ENCODE measurements around the gene GALNT4. TPM values are rescaled to one million over a fixed set of nuclear protein-coding genes. Genes with fewer than 3 reads are reported as not detected.

GALNT4 gene
- total RNA-seq, 1 donor from 2014 or later, result 5.7 TPM

DNA sequence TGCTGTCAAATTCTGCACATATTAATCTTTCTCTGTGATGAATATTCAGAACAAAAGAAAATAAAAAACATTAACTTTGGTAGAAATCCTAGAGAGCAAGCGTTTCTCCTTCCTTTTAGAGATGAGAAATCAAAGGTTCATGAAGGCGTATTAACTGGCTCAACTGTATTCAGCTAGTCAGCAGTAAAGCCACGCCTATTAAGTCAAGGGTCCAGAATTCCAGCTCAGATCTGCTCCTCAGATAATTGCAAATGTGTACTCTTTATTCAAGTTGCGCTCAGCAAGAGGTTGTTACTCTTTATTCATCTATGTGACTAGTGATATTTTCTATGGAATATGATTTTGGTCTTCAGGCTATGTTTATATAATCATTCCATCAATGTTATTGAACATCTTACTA lies 14.3 kb upstream of the GALNT4 start:
- TF ChIP-seq, protein P1, sequence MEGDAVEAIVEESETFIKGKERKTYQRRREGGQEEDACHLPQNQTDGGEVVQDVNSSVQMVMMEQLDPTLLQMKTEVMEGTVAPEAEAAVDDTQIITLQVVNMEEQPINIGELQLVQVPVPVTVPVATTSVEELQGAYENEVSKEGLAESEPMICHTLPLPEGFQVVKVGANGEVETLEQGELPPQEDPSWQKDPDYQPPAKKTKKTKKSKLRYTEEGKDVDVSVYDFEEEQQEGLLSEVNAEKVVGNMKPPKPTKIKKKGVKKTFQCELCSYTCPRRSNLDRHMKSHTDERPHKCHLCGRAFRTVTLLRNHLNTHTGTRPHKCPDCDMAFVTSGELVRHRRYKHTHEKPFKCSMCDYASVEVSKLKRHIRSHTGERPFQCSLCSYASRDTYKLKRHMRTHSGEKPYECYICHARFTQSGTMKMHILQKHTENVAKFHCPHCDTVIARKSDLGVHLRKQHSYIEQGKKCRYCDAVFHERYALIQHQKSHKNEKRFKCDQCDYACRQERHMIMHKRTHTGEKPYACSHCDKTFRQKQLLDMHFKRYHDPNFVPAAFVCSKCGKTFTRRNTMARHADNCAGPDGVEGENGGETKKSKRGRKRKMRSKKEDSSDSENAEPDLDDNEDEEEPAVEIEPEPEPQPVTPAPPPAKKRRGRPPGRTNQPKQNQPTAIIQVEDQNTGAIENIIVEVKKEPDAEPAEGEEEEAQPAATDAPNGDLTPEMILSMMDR (conservative IDR thresholded peaks at IDR 0.05; ENCODE audit: low read depth, low read length), result no peak
- DNase-seq (ENCODE audit: low read depth), result no peak

DNA sequence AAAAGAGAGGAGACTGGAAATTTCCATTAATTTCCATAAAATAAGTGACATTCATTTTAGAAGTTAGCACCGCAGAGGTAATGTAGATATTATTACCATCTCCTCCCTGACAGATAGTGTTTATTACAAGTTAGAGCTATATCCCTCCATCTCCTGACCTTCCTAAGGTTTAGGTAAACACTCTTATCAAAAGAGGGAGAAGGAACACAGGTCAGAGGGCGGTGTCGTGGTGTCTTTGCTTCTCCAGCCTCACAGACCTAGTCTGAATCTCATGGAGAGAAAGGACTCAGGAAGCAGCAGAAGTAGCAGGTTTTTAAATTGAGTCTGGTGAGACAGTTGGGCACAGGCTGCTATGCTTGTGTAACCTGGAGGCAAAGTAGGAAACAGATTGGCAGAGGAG lies 12.8 kb upstream of the GALNT4 start:
- no peak for DNase-seq (ENCODE audit: low read depth)
- TF ChIP-seq, protein P1 (conservative IDR thresholded peaks at IDR 0.05; ENCODE audit: low read depth, low read length), result no peak
- no peak overlapping the region for H3K4me3 ChIP-seq (ENCODE audit: low read depth, low read length)

More for the DNA sequence above, 14.3 kb upstream of the GALNT4 start:
- no peak overlapping the region for H3K4me3 ChIP-seq (ENCODE audit: low read depth, low read length)

DNA sequence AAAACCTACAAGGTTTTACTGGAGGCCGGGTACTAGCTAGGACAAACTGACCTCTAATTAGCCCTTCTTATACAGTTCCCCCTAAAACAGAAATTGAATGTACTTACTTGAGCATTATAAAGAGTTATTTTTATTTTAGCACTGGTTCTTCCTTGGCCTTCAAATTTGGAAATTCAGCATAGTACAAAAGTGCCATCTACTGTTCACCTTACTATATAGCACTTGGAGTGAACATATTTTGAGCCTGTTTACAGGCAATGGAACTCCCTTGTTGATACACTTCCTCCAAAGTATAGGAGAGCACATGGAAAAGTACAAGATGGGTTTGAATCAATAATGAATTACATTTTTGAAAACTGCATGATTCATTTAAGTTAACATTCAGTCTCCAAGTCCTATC lies 5.1 kb upstream of the GALNT4 start:
- no peak overlapping the region for H3K4me3 ChIP-seq (ENCODE audit: low read depth, low read length)
- TF ChIP-seq, protein P1 (conservative IDR thresholded peaks at IDR 0.05; ENCODE audit: low read depth, low read length), result peak; percentile 77
- DNase-seq (ENCODE audit: low read depth), result no peak

DNA sequence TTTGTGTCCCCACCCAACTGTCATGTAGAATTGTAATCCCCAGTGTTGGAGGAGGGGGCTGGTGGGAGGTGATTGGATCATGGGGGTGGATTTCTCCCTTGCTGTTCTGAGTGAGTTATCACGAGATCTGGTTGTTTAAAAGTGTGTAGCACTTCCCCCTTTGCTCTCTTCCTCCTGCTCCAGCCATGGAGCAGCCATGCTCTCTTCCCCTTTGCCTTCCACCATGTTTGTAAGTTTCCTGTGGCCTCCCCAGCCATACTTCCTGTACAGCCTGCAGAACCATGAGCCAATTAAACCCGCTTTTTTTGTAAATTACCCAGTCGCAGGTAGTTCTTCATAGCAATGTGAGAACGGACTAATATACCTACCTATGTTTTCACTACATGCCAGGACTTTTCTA lies 3.8 kb upstream of the GALNT4 start:
- TF ChIP-seq, protein P1 (conservative IDR thresholded peaks at IDR 0.05; ENCODE audit: low read depth, low read length), result no peak
- no peak overlapping the region for H3K4me3 ChIP-seq (ENCODE audit: low read depth, low read length)

DNA sequence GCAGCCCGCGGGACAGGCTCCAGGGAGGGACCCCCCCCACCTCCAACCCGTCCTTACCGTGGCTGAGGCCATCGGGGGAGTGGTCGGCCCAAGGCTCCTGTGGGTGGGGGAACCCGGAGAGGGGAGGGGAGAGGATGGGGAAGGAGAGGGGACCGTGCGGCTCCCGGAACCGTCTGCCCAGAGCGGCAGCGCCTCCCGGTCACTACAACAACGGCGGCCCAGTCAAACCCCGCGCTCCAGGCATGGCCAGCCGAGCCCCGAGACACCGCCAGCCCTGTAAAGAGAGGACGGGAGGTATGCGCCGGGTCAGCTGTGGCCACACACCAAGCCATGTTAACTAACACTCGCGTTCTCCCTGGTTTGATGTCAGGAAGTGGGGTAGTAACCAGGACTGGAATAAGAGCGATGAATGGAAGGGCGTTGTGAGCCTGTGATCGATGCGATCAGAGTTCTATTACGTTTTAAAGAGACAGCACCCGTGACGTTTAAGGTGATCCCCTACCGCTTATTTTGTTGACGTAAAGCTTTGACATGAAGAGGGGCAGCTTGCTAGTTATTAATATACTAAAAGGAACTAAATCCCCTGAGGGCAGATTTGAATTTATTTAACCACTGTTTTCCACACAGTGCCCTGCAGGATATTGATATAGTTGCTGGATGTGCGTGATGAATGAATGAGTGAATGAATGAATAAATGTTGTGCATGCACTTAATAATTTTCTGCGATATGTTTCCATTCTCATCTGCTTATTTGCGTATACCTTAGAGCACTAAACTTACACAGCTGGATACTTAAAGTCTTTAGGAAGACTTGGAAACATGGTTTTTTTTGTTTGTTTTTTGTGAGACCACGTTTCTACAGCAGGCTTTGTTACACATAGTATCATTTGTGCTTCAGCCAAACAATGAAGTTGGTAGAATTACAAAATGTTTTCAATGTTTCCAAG lies 1.5 kb upstream of the GALNT4 start, which contains the start of gene POC1B:
Gene POC1B (minus strand): TSS at position 224 of the 947 bp plus-strand sequence. CDS start 152 bp downstream, at position 72.
- H3K4me3 ChIP-seq (ENCODE audit: low read depth, low read length), result peak within 1 kb of the TSS; percentile 94
- TF ChIP-seq, protein P1 (conservative IDR thresholded peaks at IDR 0.05; ENCODE audit: low read depth, low read length), result no peak

More for the DNA sequence above, 3.8 kb upstream of the GALNT4 start:
- no peak for DNase-seq (ENCODE audit: low read depth)

DNA sequence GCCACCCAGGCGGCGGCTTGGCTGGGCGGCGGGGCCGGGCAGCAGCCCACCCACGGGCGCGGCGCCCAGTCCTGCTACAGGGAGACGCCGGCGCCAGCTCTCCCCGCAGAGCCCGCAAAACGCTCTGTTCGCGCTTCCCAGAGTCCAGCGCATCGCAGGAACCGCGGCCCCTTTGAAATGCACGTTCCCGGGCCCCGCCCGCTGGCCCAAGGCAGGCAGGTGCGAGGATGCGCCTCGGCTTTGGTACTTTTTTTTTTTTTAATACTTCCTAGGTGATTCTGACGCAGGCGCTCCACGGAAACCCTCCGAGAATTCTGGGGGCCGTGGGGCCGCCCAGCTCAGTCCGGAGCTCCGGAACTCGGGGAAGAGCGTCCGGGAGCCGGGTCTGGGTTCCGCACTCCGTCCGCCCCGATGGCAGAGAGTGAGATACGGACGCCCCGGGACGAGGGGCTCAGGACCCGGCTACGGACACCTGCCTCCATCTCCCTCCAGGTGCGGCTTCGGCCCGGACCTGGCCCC lies 768 bp upstream of the GALNT4 start:
- TF ChIP-seq, protein P1 (conservative IDR thresholded peaks at IDR 0.05; ENCODE audit: low read depth, low read length), result no peak
- DNase-seq (ENCODE audit: low read depth), result no peak

More for the DNA sequence above, 1.5 kb upstream of the GALNT4 start, which contains the start of gene POC1B:
- peak; percentile 37 for DNase-seq (ENCODE audit: low read depth)

More for the DNA sequence above, 768 bp upstream of the GALNT4 start:
- H3K4me3 ChIP-seq (ENCODE audit: low read depth, low read length), result peak overlapping the region; percentile 94
